ENCODE data around the gene CFTR. TPM values are rescaled to one million over a fixed set of nuclear protein-coding genes. Genes with fewer than 3 reads are reported as not detected.

CFTR gene
- total RNA-seq, 1 experiment from 2014 or later: 0.72 TPM

GRCh38 chr7:117648203-117648866, 168.5 kb downstream of the CFTR start (continued):
- TF ChIP-seq SP1 (CRISPR knock-in tag; conservative IDR thresholded peaks at IDR 0.05) (no peak), SOX15 (CRISPR knock-in tag; IDR thresholded peaks at IDR 0.05) (no peak), ZBTB43 (CRISPR knock-in tag; IDR thresholded peaks at IDR 0.05) (no peak), ZNF232 (CRISPR knock-in tag; IDR thresholded peaks at IDR 0.05) (no peak), TP53 (CRISPR knock-in tag; IDR thresholded peaks at IDR 0.05) (no peak), NR1H2 (CRISPR knock-in tag; IDR thresholded peaks at IDR 0.05) (no peak), CTCF (IDR thresholded peaks at IDR 0.05) (no peak), HMGA2 (CRISPR knock-in tag; IDR thresholded peaks at IDR 0.05) (no peak)

GRCh38 chr7:117652943-117653680, 173.3 kb downstream of the CFTR start:
- no peaks in the 10 kb centered on the region for H3K36me3 Mint-ChIP-seq
- POLR2A ChIA-PET: no interaction called here
- ATAC-seq (peak; percentile 78), DNase-seq (ENCODE audit: low spot score) (no peak)
- peaks cover 11% of the 10 kb centered on the region for H3K4me1 Mint-ChIP-seq
- peak overlapping the region; percentile 5; the same call in 1 of the 2 replicates for H3K27ac Mint-ChIP-seq
- peaks cover 21% of the 10 kb centered on the region for H3K9me3 Mint-ChIP-seq
- no peak overlapping the region for H3K4me3 Mint-ChIP-seq
- TF ChIP-seq SOX15 (CRISPR knock-in tag; IDR thresholded peaks at IDR 0.05): no peak
- peak; percentile 24; the same call in 1 of the 2 replicates for TF ChIP-seq ZNF423 (CRISPR knock-in tag; IDR thresholded peaks at IDR 0.05)
- TF ChIP-seq ZNF396 (CRISPR knock-in tag; IDR thresholded peaks at IDR 0.05; ENCODE audit: borderline replicate concordance): 0 out of 2 replicates have a peak, but pooled peaks have one; percentile 13
- no peak for TF ChIP-seq RELA (CRISPR knock-in tag; IDR thresholded peaks at IDR 0.05; ENCODE audit: borderline replicate concordance)
- no peaks in the 10 kb centered on the region; the same call in 1 of the 2 replicates for H3K27me3 Mint-ChIP-seq (ENCODE audit: low read depth)
- CTCF ChIA-PET: interaction anchor here (0.6 kb wide), 1 partner anchor 8 kb away, joined by 3 read pairs; no protein-coding TSS in a partner anchor

- no peaks in the 10 kb centered on the region for H3K36me3 Mint-ChIP-seq
- H3K27me3 Mint-ChIP-seq (ENCODE audit: low read depth): no peaks in the 10 kb centered on the region; the same call in 1 of the 2 replicates
- ChIA-PET CTCF (no interaction called here), POLR2A (no interaction called here)
- H3K4me1 Mint-ChIP-seq: peaks cover 11% of the 10 kb centered on the region
- H3K9me3 Mint-ChIP-seq: peaks cover 19% of the 10 kb centered on the region
- ATAC-seq (no peak), DNase-seq (ENCODE audit: low spot score) (no peak)
- H3K4me3 Mint-ChIP-seq: no peak overlapping the region
- no peak overlapping the region for H3K27ac Mint-ChIP-seq
- TF ChIP-seq GTF2I (CRISPR knock-in tag; conservative IDR thresholded peaks at IDR 0.05): no peak
- TF ChIP-seq NFYB (CRISPR knock-in tag; conservative IDR thresholded peaks at IDR 0.05; ENCODE audit: low read depth): no peak
- no peak for TF ChIP-seq RORB (CRISPR knock-in tag; IDR thresholded peaks at IDR 0.05)
- TF ChIP-seq SOX15 (CRISPR knock-in tag; IDR thresholded peaks at IDR 0.05): no peak
- no peak for TF ChIP-seq CDX4 (CRISPR knock-in tag; IDR thresholded peaks at IDR 0.05; ENCODE audit: borderline replicate concordance)
- no peak for TF ChIP-seq ZSCAN18 (CRISPR knock-in tag; IDR thresholded peaks at IDR 0.05)
- TF ChIP-seq ZNF512 (CRISPR knock-in tag; IDR thresholded peaks at IDR 0.05; ENCODE audit: borderline replicate concordance): no peak
- TF ChIP-seq TP53 (CRISPR knock-in tag; IDR thresholded peaks at IDR 0.05): no peak
- no peak for TF ChIP-seq ZBTB21 (CRISPR knock-in tag; IDR thresholded peaks at IDR 0.05; ENCODE audit: borderline replicate concordance)
- TF ChIP-seq PRRX2 (CRISPR knock-in tag; IDR thresholded peaks at IDR 0.05): no peak
- no peak for TF ChIP-seq ARID4B (CRISPR knock-in tag; IDR thresholded peaks at IDR 0.05; ENCODE audit: borderline replicate concordance)
Measured at GRCh38 chr7:117654780-117655179, 175.0 kb downstream of the CFTR start.
